AG04450 (cell line): Measurements from ENCODE around the gene ENO1. TPM values are rescaled to one million over a fixed set of nuclear protein-coding genes. Genes with fewer than 3 reads are reported as not detected.
"Not testable (repeated sequence)": the region's sequence is repeated elsewhere in the genome, so short reads cannot be mapped to it uniquely, and the experiment has no call there.

ENCODE experiments used
- CTCF ChIA-PET: fragments of 300-600, 350-600 bp; formaldehyde crosslinking; extraction: SDS; loops from one replicate; lab custom pipeline; 2022; ENCODE audit warnings: antibody characterized with exemption, inconsistent platforms; lab: Charles Lee
- POLR2A ChIA-PET: fragments of 350-600 bp; formaldehyde crosslinking; extraction: SDS; loops from one replicate; lab custom pipeline; 2021; ENCODE audit warnings: antibody characterized with exemption, inconsistent platforms; lab: Yijun Ruan, JAX
- DNase-seq: peaks from one replicate; pipeline ENCODE4 v3.0.0-alpha.2; 2011; ENCODE audit warnings: low read depth, low spot score
- H3K27ac ChIP-seq: one replicate; pipeline ENCODE4 v1.5.1; 2012; ENCODE audit warnings: low read depth, low read length, control low read depth
- H3K27me3 ChIP-seq: one replicate; pipeline ENCODE4 v1.6.0; 2012; ENCODE audit warnings: low read length; ENCODE audit not compliant: control insufficient read depth, insufficient read depth
- H3K4me3 ChIP-seq: 2 replicates; pipeline ENCODE4 v1.5.1; 2011; ENCODE audit warnings: mild to moderate bottlenecking, low read depth, low read length, control low read depth
- H3K9me3 ChIP-seq: 2 replicates; pipeline ENCODE4 v1.5.1; 2012; ENCODE audit warnings: low read length; ENCODE audit not compliant: control insufficient read depth, insufficient read depth
- polyA plus RNA-seq: library from polyadenylated mRNA; depleted of rRNA; stranded (reverse); fragments of >200 nt; gene quantifications from 2 replicates; pipeline ENCODE4 v1.2.3, GENCODE V29; 2011
- TF ChIP-seq, protein P1 (sequence below): IDR thresholded peaks from 2 replicates; pipeline ENCODE4 v1.5.1; 2011; ENCODE audit warnings: low read depth, low read length, control low read depth, inconsistent platforms

The ENO1 gene
- polyA plus RNA-seq, 1 experiment, result 1,423 TPM

DNA sequence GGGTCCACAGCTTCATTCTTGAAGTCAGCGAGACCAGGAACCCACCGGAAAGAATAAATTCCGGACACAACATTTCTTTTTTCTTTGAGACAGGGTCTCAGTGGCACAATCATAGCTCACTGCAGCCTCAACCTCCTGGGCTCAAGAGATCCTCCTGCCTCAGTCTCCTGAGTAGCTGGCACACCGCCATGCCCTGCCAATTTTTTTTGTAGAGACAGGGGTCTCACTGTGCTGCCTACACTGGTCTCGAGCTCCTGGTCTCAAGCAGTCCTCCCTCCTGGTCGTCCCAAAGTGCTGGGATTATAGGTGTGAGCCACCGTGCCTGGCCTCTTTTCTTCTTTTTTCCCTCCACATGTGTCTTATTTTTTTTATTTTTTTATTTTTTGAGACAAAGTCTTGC, 20.6 kb upstream of the ENO1 start:
- Histone ChIP-seq H3K4me3 (no peak overlapping the region), H3K9me3 (peaks cover 3% of the 10 kb centered on the region; the same call in 1 of the 2 replicates), H3K27ac (no peak overlapping the region), H3K27me3 (no peaks in the 10 kb centered on the region)
- ChIA-PET POLR2A (no interaction called here), CTCF (no interaction called here)
- DNase-seq, result no peak
- TF ChIP-seq, protein P1, sequence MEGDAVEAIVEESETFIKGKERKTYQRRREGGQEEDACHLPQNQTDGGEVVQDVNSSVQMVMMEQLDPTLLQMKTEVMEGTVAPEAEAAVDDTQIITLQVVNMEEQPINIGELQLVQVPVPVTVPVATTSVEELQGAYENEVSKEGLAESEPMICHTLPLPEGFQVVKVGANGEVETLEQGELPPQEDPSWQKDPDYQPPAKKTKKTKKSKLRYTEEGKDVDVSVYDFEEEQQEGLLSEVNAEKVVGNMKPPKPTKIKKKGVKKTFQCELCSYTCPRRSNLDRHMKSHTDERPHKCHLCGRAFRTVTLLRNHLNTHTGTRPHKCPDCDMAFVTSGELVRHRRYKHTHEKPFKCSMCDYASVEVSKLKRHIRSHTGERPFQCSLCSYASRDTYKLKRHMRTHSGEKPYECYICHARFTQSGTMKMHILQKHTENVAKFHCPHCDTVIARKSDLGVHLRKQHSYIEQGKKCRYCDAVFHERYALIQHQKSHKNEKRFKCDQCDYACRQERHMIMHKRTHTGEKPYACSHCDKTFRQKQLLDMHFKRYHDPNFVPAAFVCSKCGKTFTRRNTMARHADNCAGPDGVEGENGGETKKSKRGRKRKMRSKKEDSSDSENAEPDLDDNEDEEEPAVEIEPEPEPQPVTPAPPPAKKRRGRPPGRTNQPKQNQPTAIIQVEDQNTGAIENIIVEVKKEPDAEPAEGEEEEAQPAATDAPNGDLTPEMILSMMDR, result no peak

DNA sequence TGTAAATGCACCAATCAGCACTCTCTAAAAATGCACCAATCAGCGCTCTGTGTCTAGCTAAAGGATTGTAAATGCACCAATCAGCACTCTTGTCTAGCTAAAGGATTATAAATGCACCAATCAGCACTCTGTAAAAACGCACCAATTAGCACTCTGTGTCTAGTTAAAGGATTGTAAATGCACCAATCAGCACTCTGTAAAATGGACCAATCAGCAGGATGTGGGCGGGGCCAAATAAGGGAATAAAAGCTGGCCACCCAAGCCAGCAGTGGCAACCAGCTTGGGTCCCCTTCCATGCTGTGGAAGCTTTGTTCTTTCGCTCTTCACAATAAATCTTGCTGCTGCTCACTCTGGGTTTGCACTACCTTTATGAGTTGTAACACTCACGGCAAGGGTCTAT, 19.9 kb upstream of the ENO1 start:
- H3K9me3 ChIP-seq, POLR2A ChIA-PET, DNase-seq, H3K27me3 ChIP-seq, H3K4me3 ChIP-seq, H3K27ac ChIP-seq: not testable (repeated sequence)
- CTCF ChIA-PET, result interaction anchor here (1.2 kb wide), 1 partner anchor 89 kb away, joined by 3 read pairs; no protein-coding TSS in a partner anchor

DNA sequence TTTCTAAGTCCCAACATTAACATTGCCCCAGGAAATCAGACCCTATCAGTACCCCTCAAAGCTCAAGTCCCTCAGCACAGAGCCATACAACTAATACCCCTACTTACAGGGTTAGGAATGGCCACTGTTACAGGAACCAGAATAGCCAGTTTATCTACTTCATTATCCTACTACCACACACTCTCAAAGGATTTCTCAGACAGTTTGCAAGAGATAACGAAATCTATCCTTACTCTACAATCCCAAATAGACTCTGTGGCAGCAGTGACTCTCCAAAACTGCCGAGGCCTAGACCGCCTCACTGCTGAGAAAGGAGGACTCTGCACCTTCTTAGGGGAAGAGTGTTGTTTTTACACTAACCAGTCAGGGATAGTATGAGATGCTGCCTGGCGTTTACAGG, 19.0 kb upstream of the ENO1 start:
- H3K9me3 ChIP-seq, DNase-seq, POLR2A ChIA-PET, H3K4me3 ChIP-seq, H3K27me3 ChIP-seq, H3K27ac ChIP-seq: not testable (repeated sequence)
- CTCF ChIA-PET, result interaction anchor here (1.2 kb wide), 1 partner anchor 90 kb away, joined by 3 read pairs; no protein-coding TSS in a partner anchor

DNA sequence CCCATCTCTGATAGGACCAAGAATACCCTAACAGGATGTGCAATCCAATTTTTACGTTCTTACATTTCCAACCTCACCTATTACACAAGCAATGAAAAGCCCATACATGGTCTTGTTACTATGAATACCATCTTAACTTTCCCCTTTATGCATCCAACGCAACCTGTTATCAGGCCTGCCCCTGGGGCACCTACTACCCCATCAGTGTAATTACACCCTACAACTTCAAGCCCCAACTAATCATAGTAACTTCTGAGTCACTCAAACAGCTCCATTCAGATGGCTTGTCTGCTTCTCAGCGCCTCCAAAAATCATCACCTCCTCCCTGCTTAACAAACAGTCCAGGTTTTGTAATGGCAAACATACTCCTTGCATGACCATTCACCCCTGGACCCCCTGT, 18.3 kb upstream of the ENO1 start:
- H3K4me3 ChIP-seq, H3K27ac ChIP-seq, H3K27me3 ChIP-seq, POLR2A ChIA-PET, H3K9me3 ChIP-seq, DNase-seq, CTCF ChIA-PET: not testable (repeated sequence)

DNA sequence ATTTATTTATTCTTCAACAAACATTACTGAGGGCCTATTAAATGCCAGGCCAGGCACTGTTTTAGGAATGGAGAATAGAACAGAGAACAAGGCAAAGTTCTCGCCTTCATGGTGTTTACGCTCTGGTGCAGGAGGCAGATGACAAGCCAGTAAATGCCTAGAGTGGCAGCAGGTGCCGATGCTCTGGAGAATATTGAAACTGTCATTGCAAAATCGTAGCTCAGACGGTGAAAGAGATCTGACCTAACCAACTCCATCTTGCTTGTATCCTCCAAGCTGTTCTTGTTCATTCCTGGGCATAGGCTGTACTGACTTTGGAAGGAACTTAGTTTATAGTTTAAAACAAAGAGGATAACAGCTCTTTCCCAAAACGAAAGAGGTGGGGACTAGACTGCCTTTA, 13.5 kb upstream of the ENO1 start:
- ChIA-PET POLR2A (no interaction called here), CTCF (interaction anchor here (1.1 kb wide), 1 partner anchor 210 kb away, joined by 7 read pairs; no protein-coding TSS in a partner anchor)
- Histone ChIP-seq H3K4me3 (no peak overlapping the region), H3K27me3 (no peaks in the 10 kb centered on the region), H3K27ac (no peak overlapping the region), H3K9me3 (no peaks in the 10 kb centered on the region; the same call in 1 of the 2 replicates)
- no peak for DNase-seq
- TF ChIP-seq, protein P1, result no peak

DNA sequence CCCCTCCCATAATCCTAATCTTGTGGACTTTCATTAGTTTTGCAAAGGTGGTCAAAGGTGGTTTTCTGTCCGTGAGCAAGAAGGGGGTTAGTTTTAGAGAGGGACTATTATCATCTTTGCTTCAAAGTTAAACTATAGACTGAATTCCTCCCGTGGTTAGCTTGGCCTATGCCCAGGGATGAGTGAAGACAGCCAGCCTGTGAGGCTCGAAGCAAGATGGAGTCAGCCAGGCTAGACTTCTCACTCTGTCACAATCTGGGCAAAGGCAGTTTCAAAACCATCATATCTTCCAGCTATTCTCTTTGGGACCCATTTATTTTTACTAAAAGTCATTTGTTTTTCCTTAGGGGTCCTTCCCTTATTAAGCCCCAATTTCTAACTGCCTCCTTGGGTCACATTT, 12.9 kb upstream of the ENO1 start:
- H3K27me3 ChIP-seq, result no peaks in the 10 kb centered on the region
- ChIA-PET POLR2A (interaction anchor here (0.7 kb wide), 1 partner anchor 13 kb away, joined by 6 read pairs; the partner anchor contains the start of gene ENO1), CTCF (interaction anchor here (1.1 kb wide), 1 partner anchor 210 kb away, joined by 7 read pairs; no protein-coding TSS in a partner anchor)

More for the DNA sequence above, 12.9 kb upstream of the ENO1 start:
- TF ChIP-seq, protein P1, result no peak
- Histone ChIP-seq H3K4me3 (no peak overlapping the region), H3K9me3 (no peaks in the 10 kb centered on the region; the same call in 1 of the 2 replicates), H3K27ac (no peak overlapping the region)
- no peak for DNase-seq
